ENCODE results near the gene HMGCLL1.

The HMGCLL1 gene

GRCh38 chr6:55568808-55569439, 10.1 kb downstream of the HMGCLL1 start:
- no peak overlapping the region for H3K4me3 ChIP-seq (ENCODE audit: low read depth, low read length)
- H3K9me3 ChIP-seq (ENCODE audit: severe bottlenecking) = peaks cover 4% of the 10 kb centered on the region
- peaks cover 14% of the 10 kb centered on the region for H3K27me3 ChIP-seq (ENCODE audit: insufficient read depth, low read depth, severe bottlenecking)
- H3K36me3 ChIP-seq = no peaks in the 10 kb centered on the region
- TF ChIP-seq, protein P1, sequence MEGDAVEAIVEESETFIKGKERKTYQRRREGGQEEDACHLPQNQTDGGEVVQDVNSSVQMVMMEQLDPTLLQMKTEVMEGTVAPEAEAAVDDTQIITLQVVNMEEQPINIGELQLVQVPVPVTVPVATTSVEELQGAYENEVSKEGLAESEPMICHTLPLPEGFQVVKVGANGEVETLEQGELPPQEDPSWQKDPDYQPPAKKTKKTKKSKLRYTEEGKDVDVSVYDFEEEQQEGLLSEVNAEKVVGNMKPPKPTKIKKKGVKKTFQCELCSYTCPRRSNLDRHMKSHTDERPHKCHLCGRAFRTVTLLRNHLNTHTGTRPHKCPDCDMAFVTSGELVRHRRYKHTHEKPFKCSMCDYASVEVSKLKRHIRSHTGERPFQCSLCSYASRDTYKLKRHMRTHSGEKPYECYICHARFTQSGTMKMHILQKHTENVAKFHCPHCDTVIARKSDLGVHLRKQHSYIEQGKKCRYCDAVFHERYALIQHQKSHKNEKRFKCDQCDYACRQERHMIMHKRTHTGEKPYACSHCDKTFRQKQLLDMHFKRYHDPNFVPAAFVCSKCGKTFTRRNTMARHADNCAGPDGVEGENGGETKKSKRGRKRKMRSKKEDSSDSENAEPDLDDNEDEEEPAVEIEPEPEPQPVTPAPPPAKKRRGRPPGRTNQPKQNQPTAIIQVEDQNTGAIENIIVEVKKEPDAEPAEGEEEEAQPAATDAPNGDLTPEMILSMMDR (IDR thresholded peaks at IDR 0.05; ENCODE audit: low read depth, low read length) = no peak
- DNase-seq = no peak
- no peak overlapping the region for H3K27ac ChIP-seq

DNA sequence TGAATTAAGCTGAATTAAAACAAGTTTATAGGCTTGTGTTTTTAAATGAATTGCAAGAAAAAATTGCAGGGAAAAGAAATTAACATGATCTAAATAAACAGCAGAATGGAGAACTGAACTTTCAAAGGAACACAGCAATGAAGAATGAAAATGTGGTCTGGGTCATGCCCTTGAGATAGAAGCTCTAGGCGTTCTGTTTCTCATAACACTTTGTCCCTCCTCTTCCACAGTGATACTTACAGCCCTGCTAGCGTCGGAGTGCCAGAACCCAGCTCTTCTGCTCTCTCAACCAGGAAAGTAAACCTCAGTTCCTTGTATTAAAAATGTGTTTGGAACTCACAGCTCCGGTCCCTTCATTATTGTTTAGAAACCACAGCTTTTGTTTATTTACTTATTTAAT, 11.4 kb downstream of the HMGCLL1 start:
- H3K27ac ChIP-seq = no peak overlapping the region
- no peak for DNase-seq
- H3K36me3 ChIP-seq = no peaks in the 10 kb centered on the region
- H3K9me3 ChIP-seq (ENCODE audit: severe bottlenecking) = no peaks in the 10 kb centered on the region
- TF ChIP-seq, protein P1 (IDR thresholded peaks at IDR 0.05; ENCODE audit: low read depth, low read length) = no peak
- no peak overlapping the region for H3K4me3 ChIP-seq (ENCODE audit: low read depth, low read length)
- H3K27me3 ChIP-seq (ENCODE audit: insufficient read depth, low read depth, severe bottlenecking) = peaks cover 17% of the 10 kb centered on the region

DNA sequence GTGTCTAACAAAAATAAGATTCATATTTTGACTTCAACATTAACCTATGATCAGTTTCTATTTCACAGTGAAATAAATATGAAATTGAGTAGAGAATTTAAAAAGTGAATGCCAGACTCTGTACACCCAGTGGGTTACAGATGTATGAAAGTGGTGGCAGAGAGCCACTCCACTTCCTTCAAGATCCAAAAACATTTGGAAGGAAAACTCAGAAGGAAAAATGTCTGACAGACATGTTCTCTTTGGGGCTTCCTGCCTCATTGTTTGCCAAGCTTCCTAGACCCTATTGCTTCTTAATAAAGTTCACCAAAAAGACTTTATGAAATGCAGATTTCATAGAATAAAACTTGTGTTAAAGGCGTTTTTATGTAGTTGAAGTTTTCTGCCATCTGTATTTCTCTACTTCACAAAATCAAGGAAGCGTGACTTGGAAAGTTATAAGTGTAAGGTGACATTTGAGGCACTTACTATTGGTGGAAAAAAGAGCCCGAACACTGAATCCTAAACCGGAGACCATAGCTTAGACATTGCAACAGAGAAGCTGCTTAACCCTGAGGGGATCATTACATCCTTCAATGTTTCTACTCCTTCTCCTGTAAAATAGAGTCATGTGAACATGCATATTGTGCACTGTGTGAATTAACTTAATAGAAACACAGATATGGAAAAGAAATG, 12.8 kb downstream of the HMGCLL1 start:
- no peak overlapping the region for H3K4me3 ChIP-seq (ENCODE audit: low read depth, low read length)
- no peaks in the 10 kb centered on the region for H3K36me3 ChIP-seq
- peaks cover 17% of the 10 kb centered on the region for H3K27me3 ChIP-seq (ENCODE audit: insufficient read depth, low read depth, severe bottlenecking)
- H3K9me3 ChIP-seq (ENCODE audit: severe bottlenecking) = no peaks in the 10 kb centered on the region
- TF ChIP-seq, protein P1 (IDR thresholded peaks at IDR 0.05; ENCODE audit: low read depth, low read length) = no peak
- no peak overlapping the region for H3K27ac ChIP-seq
- no peak for DNase-seq

DNA sequence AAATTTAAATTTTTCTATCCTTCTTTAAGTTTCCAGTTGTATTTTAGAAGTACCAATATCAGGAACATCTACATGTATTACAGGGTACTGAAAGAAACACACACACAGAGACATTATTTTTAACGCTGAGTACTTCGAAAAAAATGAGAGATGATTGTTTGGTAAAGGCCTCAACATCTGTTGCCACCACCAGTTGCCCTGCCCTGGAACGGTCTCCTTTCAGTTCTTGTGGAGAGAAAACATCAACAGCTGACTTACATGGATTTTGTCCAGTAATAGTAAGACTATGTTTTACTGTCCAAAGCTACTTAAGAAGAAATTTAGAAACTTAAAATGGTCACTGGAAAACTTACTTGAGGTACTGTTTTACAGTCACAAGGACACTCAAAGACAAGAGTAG, 16.7 kb downstream of the HMGCLL1 start:
- no peaks in the 10 kb centered on the region for H3K36me3 ChIP-seq
- no peak overlapping the region for H3K27ac ChIP-seq
- H3K4me3 ChIP-seq (ENCODE audit: low read depth, low read length) = no peak overlapping the region
- DNase-seq = no peak
- TF ChIP-seq, protein P1 (IDR thresholded peaks at IDR 0.05; ENCODE audit: low read depth, low read length) = no peak
- peaks cover 27% of the 10 kb centered on the region for H3K27me3 ChIP-seq (ENCODE audit: insufficient read depth, low read depth, severe bottlenecking)
- no peaks in the 10 kb centered on the region for H3K9me3 ChIP-seq (ENCODE audit: severe bottlenecking)

DNA sequence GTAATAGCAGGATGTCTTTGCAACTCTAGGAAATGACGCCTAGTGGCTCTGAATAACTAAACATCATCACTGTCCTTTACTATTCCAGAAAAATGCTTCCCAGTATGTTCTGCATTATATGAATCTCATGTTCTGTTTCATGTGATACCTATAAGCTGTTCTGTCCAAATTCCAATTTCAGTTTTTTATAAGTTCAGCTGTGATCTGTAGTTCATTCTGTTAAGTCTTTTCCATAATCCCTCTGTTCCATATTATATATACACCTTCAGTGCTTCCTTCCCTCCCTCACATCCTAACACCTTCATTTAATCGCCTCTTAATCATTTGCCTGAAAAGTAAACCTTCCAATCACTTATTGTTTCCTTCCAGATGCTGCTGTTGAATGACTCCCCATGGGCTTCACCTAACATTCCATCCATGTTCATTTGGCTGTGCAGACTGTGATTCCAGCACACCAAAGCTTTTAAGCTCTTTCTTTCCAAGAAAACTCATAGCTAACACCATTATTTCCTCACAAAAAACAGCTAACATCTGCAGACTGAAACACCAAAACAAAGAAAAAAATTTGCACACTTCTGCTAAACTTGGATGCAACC, 18.6 kb downstream of the HMGCLL1 start:
- Histone ChIP-seq H3K9me3 (ENCODE audit: severe bottlenecking) (no peaks in the 10 kb centered on the region), H3K27me3 (ENCODE audit: insufficient read depth, low read depth, severe bottlenecking) (peaks cover 35% of the 10 kb centered on the region), H3K27ac (no peak overlapping the region), H3K4me3 (ENCODE audit: low read depth, low read length) (no peak overlapping the region), H3K36me3 (no peaks in the 10 kb centered on the region)
- TF ChIP-seq, protein P1 (IDR thresholded peaks at IDR 0.05; ENCODE audit: low read depth, low read length) = no peak
- no peak for DNase-seq
